Fibroblast of peridontal ligament (primary cell): ENCODE measurements around the gene KCNMA1.

ENCODE experiments used
- DNase-seq: peaks from one replicate; pipeline ENCODE4 v3.0.0-alpha.2; 2010; ENCODE audit errors: extremely low read depth

Gene KCNMA1

GRCh38 chr10:77116904-77117303 lies 520.7 kb downstream of the KCNMA1 start:
- no peak for DNase-seq

DNA sequence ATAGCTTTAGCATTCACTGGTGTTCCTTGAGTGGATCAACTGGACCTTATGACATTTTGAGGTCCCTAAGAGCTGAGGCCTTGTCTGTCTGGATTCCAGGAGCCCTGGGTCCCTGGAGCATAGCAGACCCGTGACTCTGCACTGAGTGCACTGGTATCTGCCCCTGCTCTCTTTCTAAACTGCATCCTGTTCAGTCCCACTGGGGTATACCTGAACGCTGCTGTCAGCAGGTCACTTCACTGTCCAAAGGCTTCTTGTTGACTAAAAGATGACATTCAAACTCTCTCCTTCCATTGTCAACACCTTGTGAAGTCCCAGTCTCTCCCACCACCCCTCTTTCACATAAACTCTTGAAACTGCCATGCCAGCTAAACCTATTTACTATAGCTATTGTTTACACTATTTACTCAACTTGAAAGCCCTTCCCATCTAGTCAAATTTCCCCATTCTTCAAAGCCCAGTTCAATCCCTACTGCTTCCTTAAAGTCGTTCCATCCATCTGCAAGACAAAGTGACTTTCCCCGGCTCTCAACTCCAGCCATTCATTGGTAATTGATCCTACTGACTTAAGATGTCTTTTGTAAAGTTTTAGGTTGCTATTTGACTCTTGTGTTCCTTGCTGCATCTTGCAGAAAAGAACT lies 523.3 kb downstream of the KCNMA1 start:
- DNase-seq = no peak

- DNase-seq = peak; percentile 86
These were observed 525.7 kb downstream of the KCNMA1 start for GRCh38 chr10:77111611-77112550.

DNA sequence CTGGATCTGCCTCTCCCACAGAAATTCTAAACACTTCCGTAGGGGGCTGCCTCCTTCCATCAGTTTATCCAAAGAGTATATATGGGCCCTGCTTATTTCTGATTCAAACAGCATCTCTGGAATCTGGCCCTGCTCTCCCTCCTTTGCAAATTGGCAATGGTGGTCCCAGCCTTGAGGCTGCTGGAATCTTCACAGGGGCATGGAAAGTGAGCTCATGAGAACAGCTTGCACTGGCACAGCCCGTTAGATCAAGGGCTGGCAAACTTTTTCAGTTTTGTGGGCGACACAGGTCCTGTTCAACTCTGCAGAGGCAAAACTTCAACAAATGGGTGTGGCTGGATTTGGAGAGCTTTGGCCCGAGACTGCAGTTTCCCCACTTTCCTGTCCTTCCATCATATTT lies 526.9 kb downstream of the KCNMA1 start:
- no peak for DNase-seq

GRCh38 chr10:77109351-77109994 lies 528.1 kb downstream of the KCNMA1 start:
- DNase-seq = no peak

DNA sequence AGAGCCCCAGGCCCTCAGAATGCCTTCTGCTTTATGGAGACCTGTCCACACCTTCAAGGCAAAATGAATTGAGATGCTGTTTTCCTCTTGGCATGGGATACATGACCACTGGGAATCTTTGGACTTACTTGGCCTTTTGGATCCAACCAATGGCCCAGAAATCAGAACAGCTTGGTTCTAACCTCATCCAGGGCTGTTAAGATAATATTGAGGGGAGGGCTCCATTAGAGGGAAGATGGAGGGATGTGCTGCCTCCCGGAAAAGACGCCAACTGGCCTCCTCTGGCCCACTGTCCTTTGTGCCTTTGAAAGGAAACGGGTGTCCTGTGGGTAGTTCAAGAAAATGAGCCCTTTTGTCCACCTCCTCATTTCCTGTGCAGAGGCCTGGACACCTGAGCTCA lies 530.9 kb downstream of the KCNMA1 start:
- no peak for DNase-seq

DNA sequence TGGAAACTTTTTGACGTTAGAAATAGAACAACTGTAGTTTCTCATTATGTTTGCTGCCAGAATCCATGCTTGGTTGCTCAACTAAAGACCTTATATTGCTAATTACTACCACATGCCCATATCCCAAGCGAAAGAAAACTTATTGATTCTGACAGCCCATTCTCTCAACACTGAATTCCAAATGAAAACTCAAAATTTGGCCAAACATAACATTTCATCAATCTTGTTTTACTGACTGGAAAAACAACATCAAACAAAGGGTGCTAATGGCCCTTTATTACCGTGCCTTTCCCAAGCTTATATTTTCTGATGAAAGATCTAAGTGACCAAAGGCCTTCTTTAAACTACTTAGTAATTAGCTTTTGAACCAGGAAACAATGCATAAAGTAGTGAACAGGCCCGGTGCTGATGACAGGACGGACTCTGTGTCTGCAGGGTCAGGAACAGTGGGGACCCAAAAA lies 531.8 kb downstream of the KCNMA1 start:
- peak; percentile 98 for DNase-seq

DNA sequence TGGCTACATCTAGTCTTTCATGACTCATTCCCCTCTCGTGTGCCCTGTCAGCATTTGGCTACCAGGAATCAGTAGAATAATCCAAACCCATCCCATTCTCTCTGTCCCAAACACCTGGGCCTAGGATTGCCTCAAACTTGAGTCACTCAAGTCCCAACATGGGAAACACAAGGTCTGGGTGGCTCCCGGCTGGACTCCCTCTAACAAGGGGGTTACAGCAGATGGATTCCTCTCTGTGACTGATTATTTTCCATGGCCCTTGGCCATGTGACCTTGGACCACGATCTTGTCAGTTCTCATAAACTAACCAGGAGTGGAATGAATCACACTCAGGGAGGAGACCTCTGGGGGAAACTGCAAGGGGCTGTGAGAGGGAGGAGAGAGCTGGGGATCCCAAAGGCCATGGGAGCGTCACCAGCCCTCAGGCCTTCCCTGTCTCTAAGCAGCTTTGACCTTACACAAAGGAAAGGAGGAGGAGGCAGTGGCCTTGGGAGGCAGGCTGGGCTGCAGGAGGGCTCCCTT lies 533.1 kb downstream of the KCNMA1 start:
- peak; percentile 99 for DNase-seq

DNA sequence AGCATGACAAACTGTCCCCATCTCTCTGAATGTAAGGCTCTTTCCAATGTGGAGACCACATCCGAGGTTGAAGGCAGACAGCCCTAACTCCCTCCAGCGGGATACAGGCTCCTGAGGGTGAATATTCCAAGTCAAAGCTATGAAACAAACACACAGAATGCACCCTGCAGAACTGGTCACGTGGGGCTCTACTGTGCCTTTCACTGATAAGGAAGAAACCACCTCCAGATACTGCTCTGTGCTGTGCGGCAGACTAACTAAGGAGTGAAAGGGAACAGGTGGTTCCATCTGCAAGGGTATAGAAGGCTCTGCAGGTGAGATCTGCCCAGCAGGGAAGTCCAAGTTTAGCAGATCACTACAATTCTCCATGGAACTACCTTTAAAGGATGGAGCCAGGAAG lies 534.4 kb downstream of the KCNMA1 start:
- DNase-seq = no peak

- no peak for DNase-seq
These were observed 536.3 kb downstream of the KCNMA1 start for GRCh38 chr10:77101341-77101740.

- DNase-seq = no peak
These were observed 538.5 kb downstream of the KCNMA1 start for GRCh38 chr10:77099136-77099535.

DNA sequence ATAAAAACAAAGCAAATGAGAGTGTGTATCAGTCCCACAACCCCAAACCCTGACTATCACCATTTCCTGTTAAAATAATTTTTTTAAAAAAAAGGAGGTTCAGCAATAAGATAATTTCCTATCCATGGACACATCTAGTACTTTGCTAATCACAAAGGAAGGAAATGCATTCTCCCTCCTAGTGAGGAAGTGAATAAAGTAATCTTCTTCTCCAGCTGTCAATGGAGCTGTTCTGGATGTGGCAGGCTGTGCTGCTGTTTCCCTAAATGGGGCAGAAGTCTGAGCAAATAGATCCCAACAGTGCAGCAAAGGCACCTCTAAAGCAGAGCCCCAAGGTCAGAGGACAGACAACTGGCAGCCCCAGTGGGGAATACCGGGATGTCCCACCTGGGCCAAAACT lies 540.0 kb downstream of the KCNMA1 start:
- no peak for DNase-seq

DNA sequence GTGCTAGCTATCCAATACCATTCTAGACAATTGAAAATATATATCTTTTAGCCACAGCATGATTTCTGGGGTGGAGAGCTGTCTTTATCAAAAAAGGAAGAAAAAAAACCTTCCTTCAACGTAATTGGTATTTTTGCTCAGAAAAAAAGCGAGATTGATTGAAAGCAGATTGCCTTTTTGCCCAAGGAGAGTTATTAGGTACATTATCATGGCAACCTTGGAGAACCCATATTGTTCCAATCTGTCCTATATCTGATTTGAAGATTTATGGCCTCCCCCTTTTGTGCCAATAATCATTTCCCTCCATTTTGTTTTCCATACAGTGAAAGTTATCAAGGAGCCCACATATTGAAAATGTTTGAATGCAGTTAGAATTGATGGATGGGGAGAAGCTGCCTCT lies 544.5 kb downstream of the KCNMA1 start:
- no peak for DNase-seq

- no peak for DNase-seq
These were observed 545.9 kb downstream of the KCNMA1 start for GRCh38 chr10:77091597-77092165.

DNA sequence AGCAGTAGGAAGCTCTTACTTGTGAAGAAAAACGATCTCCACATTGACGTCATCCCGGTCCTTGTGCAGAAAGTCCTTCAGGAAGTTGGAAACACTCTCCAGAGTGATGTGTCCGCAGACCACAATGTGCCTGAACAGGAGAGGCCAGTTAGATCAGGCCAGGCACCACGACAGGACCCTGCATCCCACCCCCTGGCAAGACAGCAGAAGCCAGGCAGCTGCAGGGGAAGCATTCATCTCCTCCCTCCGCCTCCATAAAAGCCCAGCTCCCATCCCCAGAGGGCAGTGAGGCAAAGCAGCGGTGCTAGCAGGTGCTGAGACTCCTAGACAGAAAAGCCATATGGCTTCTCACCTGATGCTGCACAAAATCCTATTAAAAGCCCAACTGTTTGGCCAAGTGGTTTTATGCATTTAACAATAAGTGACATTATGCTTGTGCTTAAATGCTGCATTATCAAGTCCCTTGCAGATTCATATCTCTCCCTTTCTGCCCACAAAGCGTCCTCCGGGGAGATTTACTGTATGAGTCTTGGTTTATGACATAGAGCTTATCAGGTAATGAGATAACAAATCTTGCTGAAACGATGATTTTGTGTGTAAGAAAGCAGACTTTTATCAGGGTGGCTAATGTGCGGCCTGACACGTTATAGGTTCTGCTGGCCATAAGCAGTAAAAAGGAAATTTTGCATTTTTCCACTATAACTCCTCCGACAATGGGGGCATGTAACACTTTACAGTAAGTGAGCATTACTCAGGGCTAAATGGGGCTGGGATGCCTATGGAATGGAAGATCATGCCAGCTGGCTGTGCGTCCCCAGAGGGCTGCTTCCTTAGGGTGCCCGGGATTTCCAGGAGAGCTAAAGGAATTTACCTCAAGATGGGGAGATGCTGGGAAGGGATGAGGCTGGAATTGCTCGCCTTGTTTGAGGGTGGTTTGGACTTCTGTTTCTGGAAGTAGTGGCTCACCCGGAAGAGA lies 546.9 kb downstream of the KCNMA1 start:
- no peak for DNase-seq

DNA sequence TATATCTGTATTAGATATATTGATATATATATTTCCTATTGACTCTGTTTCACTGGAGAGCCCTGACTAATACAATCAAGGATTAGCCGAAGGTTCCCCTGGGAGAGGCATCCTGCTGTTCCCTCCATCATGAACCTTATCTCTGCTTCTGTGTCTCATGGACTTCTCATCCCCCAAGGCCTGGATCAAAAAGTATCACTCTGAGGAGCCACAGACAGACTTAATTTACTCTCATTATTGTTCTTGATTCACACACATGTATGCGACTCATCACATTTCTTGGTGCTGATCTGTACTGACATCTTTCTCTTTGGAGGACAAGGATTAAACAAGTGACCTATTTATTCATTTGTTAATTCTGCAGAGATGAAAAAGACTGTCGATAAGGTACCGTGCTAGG lies 550.2 kb downstream of the KCNMA1 start:
- DNase-seq = no peak

GRCh38 chr10:77086081-77086480 lies 551.5 kb downstream of the KCNMA1 start:
- DNase-seq = no peak

DNA sequence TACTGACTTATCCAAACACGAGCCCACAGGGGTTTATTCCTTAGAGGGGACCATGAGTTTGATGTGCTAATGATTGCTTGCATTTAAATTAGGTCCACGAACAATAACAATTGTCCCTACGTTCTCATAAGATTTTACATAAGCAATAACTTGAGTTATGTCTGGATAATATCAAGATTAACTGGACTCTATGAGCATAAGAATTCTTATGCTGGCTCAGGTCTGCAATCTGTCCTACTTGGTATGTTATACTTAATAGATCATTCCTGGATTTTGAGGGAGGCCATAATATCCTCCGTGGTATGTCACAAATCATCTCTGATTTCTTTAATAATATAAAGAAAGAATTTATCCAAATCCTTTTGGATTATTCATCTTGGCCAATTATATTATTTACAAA lies 552.3 kb downstream of the KCNMA1 start:
- DNase-seq = no peak

GRCh38 chr10:77084431-77085144 lies 553.0 kb downstream of the KCNMA1 start:
- DNase-seq = no peak

DNA sequence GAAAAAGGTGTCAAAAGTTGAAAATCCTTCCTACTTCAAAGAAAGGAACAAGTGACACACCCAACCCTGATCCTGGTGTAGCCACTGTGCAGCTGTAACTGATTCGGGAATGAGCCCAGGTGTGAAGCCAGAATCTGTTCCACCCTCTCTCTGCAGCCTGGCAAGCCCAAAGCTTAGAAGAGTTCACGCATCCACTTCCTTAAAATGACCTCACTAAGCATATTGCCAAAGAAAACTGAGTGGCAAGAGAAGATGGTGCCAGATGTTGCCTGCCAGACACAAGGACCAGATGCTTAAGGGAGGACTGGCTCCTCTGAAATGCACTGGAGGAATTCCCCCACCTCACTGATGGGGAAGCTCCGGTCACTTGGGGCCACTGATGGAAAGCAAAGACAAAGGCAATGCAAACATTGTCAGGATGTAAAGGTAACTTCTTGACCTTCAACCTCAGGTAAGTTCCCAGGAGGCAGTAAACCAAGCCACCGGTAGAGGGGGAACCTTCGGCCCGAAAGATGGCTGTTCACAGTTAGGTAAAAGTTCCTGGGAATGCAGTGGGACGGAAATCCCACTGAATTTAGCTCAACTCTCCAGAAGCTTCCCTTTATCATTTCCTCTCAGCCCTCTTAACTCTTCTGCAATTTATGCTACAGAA lies 554.9 kb downstream of the KCNMA1 start:
- DNase-seq = peak; percentile 59
